Small intestine (tissue), 7 donors: ENCODE results near the gene RCL1. TPM values are rescaled to one million over a fixed set of nuclear protein-coding genes. Genes with fewer than 3 reads are reported as not detected.

Source experiments
- DNase-seq, 2 donors: peaks; one replicate each; pipeline versions ENCODE4 v3.0.0 to v3.0.0-alpha.2; 2013
- FAIRE-seq: peaks from 2 replicates; lab custom pipeline; 2012; peaks lifted over from hg19 to GRCh38; lab: Jason Lieb, UNC
- H3K27ac ChIP-seq, 3 donors: one replicate each; pipeline ENCODE4 v1.5.1; 2013; ENCODE audit warnings: low read length in 2 of 3, mild to moderate bottlenecking in 2 of 3, control low read depth in 1 of 3, inconsistent platforms in 1 of 3, low read depth in 1 of 3, moderate library complexity in 1 of 3
- H3K27me3 ChIP-seq, 3 donors: one replicate each; pipeline ENCODE4 v1.6.1; 2013; ENCODE audit warnings: low read length in 3 of 3, inconsistent platforms in 1 of 3; ENCODE audit not compliant: control insufficient read depth in 3 of 3, insufficient read depth in 3 of 3
- H3K36me3 ChIP-seq, 3 donors: one replicate each; pipeline ENCODE4 v1.6.1; 2013; ENCODE audit warnings: low read length in 3 of 3, inconsistent platforms in 1 of 3, low read depth in 1 of 3, mild to moderate bottlenecking in 1 of 3, moderate library complexity in 1 of 3; ENCODE audit not compliant: control insufficient read depth in 3 of 3, insufficient read depth in 2 of 3
- H3K4me1 ChIP-seq, 3 donors: one replicate each; pipeline ENCODE4 v1.6.1; 2013; ENCODE audit warnings: low read length in 2 of 3, inconsistent platforms in 1 of 3, low read depth in 1 of 3, mild to moderate bottlenecking in 1 of 3, moderate library complexity in 1 of 3; ENCODE audit not compliant: control insufficient read depth in 3 of 3, insufficient read depth in 2 of 3
- H3K4me3 ChIP-seq, 3 donors: one replicate each; pipeline ENCODE4 v1.5.1; 2013; ENCODE audit warnings: low read length in 3 of 3, control low read depth in 1 of 3, inconsistent platforms in 1 of 3, low read depth in 1 of 3, mild to moderate bottlenecking in 1 of 3, moderate library complexity in 1 of 3
- H3K9me3 ChIP-seq, 2 donors: one replicate each; pipeline ENCODE4 v1.6.1; 2013; ENCODE audit warnings: low read depth in 1 of 2, low read length in 1 of 2; ENCODE audit not compliant: control insufficient read depth in 2 of 2, insufficient read depth in 1 of 2
- WGBS, 3 donors: extraction: QIAGEN DNeasy Blood & Tissue Kit; methylation state at CpG; one replicate each; pipeline ENCODE4 v1.1.7; 2013; 5-methylcytosine and 5-hydroxymethylcytosine counted together
- polyA plus RNA-seq, 4 donors: library from polyadenylated mRNA; stranded (reverse) in 3 of 4; unstranded in 1 of 4; fragments of 200-250 nt in 3 of 4; fragments of 120-200 nt in 1 of 4; gene quantifications; one replicate each; pipeline versions ENCODE4 v1.2.1 to v1.2.3, GENCODE V29; 2013
- donor health status: healthy with polysubstance abuse.
- donor health status: control.
- donor health status: control.
- donor health status: Bipolar disorder and iron deficiency.
- donor health status: healthy.

RCL1 gene
- polyA plus RNA-seq, 4 donors = 2.2 to 12.0 (median 8.2) TPM

- Histone ChIP-seq H3K27ac (no peak overlapping the region), H3K4me1 (peaks cover 0 to 8% (median 6%) of the 10 kb centered on the region in 3 donors), H3K9me3 (no peaks in the 10 kb centered on the region), H3K27me3 (no peaks in the 10 kb centered on the region), H3K36me3 (peaks cover 0 to 17% (median 2%) of the 10 kb centered on the region in 3 donors), H3K4me3 (no peak overlapping the region)
- FAIRE-seq = no peak
- WGBS, 3 donors = 67 to 95% (median 74%) methylated on average over 2 of the region's 2 CpGs
- DNase-seq = no peak
These were observed 67.6 kb downstream of the RCL1 start for GRCh38 chr9:4860383-4860782.

- FAIRE-seq = no peak
- no peak for DNase-seq
- WGBS, 3 donors = 89 to 92% (median 90%) methylated on average over 2 of the region's 2 CpGs
- Histone ChIP-seq H3K36me3 (peaks cover 0 to 14% (median 2%) of the 10 kb centered on the region in 3 donors), H3K27ac (no peak overlapping the region), H3K4me1 (peaks cover 0 to 8% (median 6%) of the 10 kb centered on the region in 3 donors), H3K4me3 (no peak overlapping the region), H3K9me3 (no peaks in the 10 kb centered on the region), H3K27me3 (no peaks in the 10 kb centered on the region)
These were observed 68.4 kb downstream of the RCL1 start for GRCh38 chr9:4861145-4861544.

- FAIRE-seq = no peak
- Histone ChIP-seq H3K36me3 (peaks cover 0 to 14% (median 2%) of the 10 kb centered on the region in 3 donors), H3K9me3 (no peaks in the 10 kb centered on the region), H3K27ac (peak overlapping the region in 2 of 3 donors; percentile 39 to 75), H3K4me1 (peaks cover 0 to 8% (median 6%) of the 10 kb centered on the region in 3 donors), H3K27me3 (no peaks in the 10 kb centered on the region), H3K4me3 (no peak overlapping the region)
- 70 to 87% (median 80%) methylated on average over 7 of the region's 7 CpGs for WGBS, 3 donors
- peak in 1 of 2 donors; percentile 75 for DNase-seq
These were observed 69.2 kb downstream of the RCL1 start for GRCh38 chr9:4861736-4862451.

GRCh38 chr9:4862506-4863250 lies 69.9 kb downstream of the RCL1 start:
- Histone ChIP-seq H3K27me3 (no peaks in the 10 kb centered on the region), H3K4me3 (no peak overlapping the region), H3K36me3 (peaks cover 0 to 14% (median 2%) of the 10 kb centered on the region in 3 donors), H3K9me3 (no peaks in the 10 kb centered on the region), H3K4me1 (peaks cover 0 to 8% (median 6%) of the 10 kb centered on the region in 3 donors), H3K27ac (peak overlapping the region in 1 of 3 donors; percentile 25)
- 88 to 96% (median 95%) methylated on average over 6 of the region's 6 CpGs for WGBS, 3 donors
- no peak for FAIRE-seq
- no peak for DNase-seq

- Histone ChIP-seq H3K27ac (no peak overlapping the region), H3K9me3 (no peaks in the 10 kb centered on the region), H3K4me1 (peaks cover 0 to 8% (median 6%) of the 10 kb centered on the region in 3 donors), H3K27me3 (no peaks in the 10 kb centered on the region), H3K4me3 (no peak overlapping the region), H3K36me3 (peaks cover 0 to 8% (median 0%) of the 10 kb centered on the region in 3 donors)
- DNase-seq = no peak
- FAIRE-seq = no peak
- 95 to 97% (median 95%) methylated on average over 11 of the region's 11 CpGs for WGBS, 3 donors
These were observed 71.5 kb downstream of the RCL1 start for GRCh38 chr9:4864234-4864661.

- H3K4me3 ChIP-seq = no peak overlapping the region
- 91 to 96% (median 95%) methylated on average over 6 of the region's 6 CpGs for WGBS, 3 donors
- H3K4me1 ChIP-seq = peaks cover 0 to 8% (median 6%) of the 10 kb centered on the region in 3 donors
- DNase-seq (no peak), FAIRE-seq (no peak)
- no peaks in the 10 kb centered on the region for H3K27me3 ChIP-seq
- H3K36me3 ChIP-seq = peaks cover 0 to 8% (median 0%) of the 10 kb centered on the region in 3 donors
- no peaks in the 10 kb centered on the region for H3K9me3 ChIP-seq
- no peak overlapping the region for H3K27ac ChIP-seq
These were observed 72.0 kb downstream of the RCL1 start for GRCh38 chr9:4864698-4865097.

- Histone ChIP-seq H3K36me3 (peaks cover 0 to 3% (median 0%) of the 10 kb centered on the region in 3 donors), H3K27ac (no peak overlapping the region), H3K9me3 (no peaks in the 10 kb centered on the region), H3K27me3 (no peaks in the 10 kb centered on the region), H3K4me1 (peaks cover 0 to 8% (median 6%) of the 10 kb centered on the region in 3 donors), H3K4me3 (no peak overlapping the region)
- no peak for DNase-seq
- no peak for FAIRE-seq
- 88 to 94% (median 92%) methylated on average over 7 of the region's 7 CpGs for WGBS, 3 donors
These were observed 72.9 kb downstream of the RCL1 start for GRCh38 chr9:4865681-4866080.

GRCh38 chr9:4866239-4866969 lies 73.7 kb downstream of the RCL1 start:
- Histone ChIP-seq H3K27me3 (no peaks in the 10 kb centered on the region), H3K27ac (no peak overlapping the region), H3K36me3 (peaks cover 0 to 3% (median 0%) of the 10 kb centered on the region in 3 donors), H3K4me1 (peaks cover 0 to 4% (median 4%) of the 10 kb centered on the region in 3 donors), H3K4me3 (no peak overlapping the region), H3K9me3 (no peaks in the 10 kb centered on the region)
- FAIRE-seq = no peak
- no peak for DNase-seq
- 93 to 94% (median 93%) methylated on average over 6 of the region's 6 CpGs for WGBS, 3 donors
